Spinal cord (tissue), 10 donors: ENCODE results near the gene ARHGAP27. TPM values are rescaled to one million over a fixed set of nuclear protein-coding genes. Genes with fewer than 3 reads are reported as not detected.
A peak's percentile ranks its signal among the peaks of the same experiment; 100 is the strongest.
"Not testable (repeated sequence)": the region's sequence is repeated elsewhere in the genome, so short reads cannot be mapped to it uniquely, and the experiment has no call there.

ENCODE experiments used
- DNase-seq, 6 donors: peaks; one replicate each; pipeline versions ENCODE4 v3.0.0 to v3.0.0-alpha.2; 2013 to 2015; ENCODE audit warnings: low spot score in 6 of 6, low read depth in 4 of 6
- H3K27ac ChIP-seq: one replicate; pipeline ENCODE4 v1.5.1; 2013; ENCODE audit warnings: low read depth, low read length, control low read depth
- H3K27me3 ChIP-seq: one replicate; pipeline ENCODE4 v1.6.1; 2013; ENCODE audit warnings: low read length; ENCODE audit not compliant: control insufficient read depth, insufficient read depth
- H3K36me3 ChIP-seq: one replicate; pipeline ENCODE4 v1.6.1; 2013; ENCODE audit warnings: low read length; ENCODE audit not compliant: control insufficient read depth, insufficient read depth
- H3K4me1 ChIP-seq: one replicate; pipeline ENCODE4 v1.6.1; 2013; ENCODE audit warnings: low read length; ENCODE audit not compliant: control insufficient read depth, insufficient read depth
- H3K4me3 ChIP-seq: one replicate; pipeline ENCODE4 v1.5.1; 2013; ENCODE audit warnings: low read depth, low read length, control low read depth
- H3K9me3 ChIP-seq: one replicate; pipeline ENCODE4 v1.6.1; 2013; ENCODE audit warnings: low read length; ENCODE audit not compliant: control insufficient read depth, insufficient read depth
- WGBS: methylation state at CpG from one replicate; pipeline ENCODE4 v1.1.5; 2013; ENCODE audit warnings: missing lambda C conversion rate; ENCODE audit not compliant: insufficient coverage; 5-methylcytosine and 5-hydroxymethylcytosine counted together
- polyA plus RNA-seq, 2 donors: library from polyadenylated mRNA; unstranded; fragments of 120-200 nt; gene quantifications; one replicate each; pipeline ENCODE4 v1.2.1, GENCODE V29; 2013; ENCODE audit not compliant: insufficient read length in 2 of 2
- total RNA-seq, 2 donors: library from RNA; depleted of rRNA in 1 of 2; stranded (reverse); fragments of 120-200 nt in 1 of 2; fragments of >200 nt in 1 of 2; gene quantifications; one replicate each; pipeline versions ENCODE4 v1.2.3 to v1.2.4, GENCODE V29; 2013 to 2014
- donor health status: healthy.

Gene ARHGAP27
- total and polyA plus RNA-seq, 4 donors, result 6.9 to 17.5 (median 11.9) TPM

- not testable (repeated sequence) for DNase-seq, H3K9me3 ChIP-seq, H3K4me3 ChIP-seq, H3K27me3 ChIP-seq, H3K27ac ChIP-seq, H3K4me1 ChIP-seq
- H3K36me3 ChIP-seq, result peaks cover 34% of the 10 kb centered on the region
- WGBS, result 78% methylated on average over 14 of the region's 17 CpGs
These were observed 21.1 kb upstream of the ARHGAP27 start for GRCh38 chr17:45453731-45454130.

- H3K27ac ChIP-seq, H3K4me3 ChIP-seq, H3K4me1 ChIP-seq, DNase-seq, H3K9me3 ChIP-seq, H3K27me3 ChIP-seq: not testable (repeated sequence)
- H3K36me3 ChIP-seq, result peaks cover 34% of the 10 kb centered on the region
- WGBS, result 100% methylated on average over 1 of the region's 7 CpGs
These were observed 20.5 kb upstream of the ARHGAP27 start for GRCh38 chr17:45453225-45453534.

GRCh38 chr17:45452329-45453224 lies 19.9 kb upstream of the ARHGAP27 start:
- H3K4me3 ChIP-seq, H3K9me3 ChIP-seq, H3K4me1 ChIP-seq, H3K27me3 ChIP-seq, H3K27ac ChIP-seq: not testable (repeated sequence)
- peaks cover 34% of the 10 kb centered on the region for H3K36me3 ChIP-seq
- 67% methylated on average over 1 of the region's 9 CpGs for WGBS
- DNase-seq, result peak in 1 of 6 donors; percentile 66

GRCh38 chr17:45451660-45452059 lies 19.0 kb upstream of the ARHGAP27 start:
- peaks cover 34% of the 10 kb centered on the region for H3K36me3 ChIP-seq
- H3K9me3 ChIP-seq, H3K27me3 ChIP-seq, H3K4me3 ChIP-seq, H3K27ac ChIP-seq, H3K4me1 ChIP-seq, DNase-seq: not testable (repeated sequence)
- WGBS, result 90% methylated on average over 4 of the region's 10 CpGs

- no peaks in the 10 kb centered on the region for H3K4me1 ChIP-seq
- no peak for DNase-seq
- H3K9me3 ChIP-seq, result no peaks in the 10 kb centered on the region
- H3K27me3 ChIP-seq, result no peaks in the 10 kb centered on the region
- WGBS, result 78% methylated on average over 7 of the region's 8 CpGs
- H3K36me3 ChIP-seq, result peaks cover 31% of the 10 kb centered on the region
- H3K27ac ChIP-seq, result no peak overlapping the region
- no peak overlapping the region for H3K4me3 ChIP-seq
These were observed 18.5 kb upstream of the ARHGAP27 start for GRCh38 chr17:45451131-45451530.

GRCh38 chr17:45449708-45450329 lies 17.1 kb upstream of the ARHGAP27 start:
- peaks cover 37% of the 10 kb centered on the region for H3K36me3 ChIP-seq
- not testable (repeated sequence) for H3K4me1 ChIP-seq, H3K4me3 ChIP-seq, H3K27ac ChIP-seq, H3K9me3 ChIP-seq, H3K27me3 ChIP-seq, DNase-seq
- WGBS, result 100% methylated on average over 1 of the region's 1 CpG

GRCh38 chr17:45449260-45449659 lies 16.6 kb upstream of the ARHGAP27 start:
- not testable (repeated sequence) for H3K4me1 ChIP-seq, H3K9me3 ChIP-seq, H3K27ac ChIP-seq, DNase-seq, H3K4me3 ChIP-seq, H3K27me3 ChIP-seq
- H3K36me3 ChIP-seq, result peaks cover 39% of the 10 kb centered on the region
- WGBS, result 100% methylated on average over 1 of the region's 1 CpG

GRCh38 chr17:45448483-45448882 lies 15.8 kb upstream of the ARHGAP27 start:
- not testable (repeated sequence) for H3K27ac ChIP-seq, H3K9me3 ChIP-seq, H3K4me3 ChIP-seq, H3K4me1 ChIP-seq, DNase-seq, H3K27me3 ChIP-seq
- H3K36me3 ChIP-seq, result peaks cover 37% of the 10 kb centered on the region
- no CpG with 5 or more reads among the region's 1 CpG for WGBS

GRCh38 chr17:45448066-45448465 lies 15.4 kb upstream of the ARHGAP27 start:
- H3K9me3 ChIP-seq, H3K4me3 ChIP-seq, H3K4me1 ChIP-seq, H3K27ac ChIP-seq, DNase-seq, H3K27me3 ChIP-seq: not testable (repeated sequence)
- H3K36me3 ChIP-seq, result peaks cover 34% of the 10 kb centered on the region
- 71% methylated on average over 1 of the region's 7 CpGs for WGBS

GRCh38 chr17:45447650-45448049 lies 15.0 kb upstream of the ARHGAP27 start:
- not testable (repeated sequence) for H3K27ac ChIP-seq

More at GRCh38 chr17:45447650-45448049, 15.0 kb upstream of the ARHGAP27 start:
- H3K4me1 ChIP-seq, H3K27me3 ChIP-seq, DNase-seq, H3K4me3 ChIP-seq, H3K9me3 ChIP-seq: not testable (repeated sequence)
- no CpG with 5 or more reads among the region's 14 CpGs for WGBS
- H3K36me3 ChIP-seq, result peaks cover 31% of the 10 kb centered on the region
